SH-SY5Y (cell line): ENCODE measurements around the gene IDE.

Source experiments
- GATA2 ChIP-seq: IDR thresholded peaks from 2 replicates; pipeline ENCODE4 v1.6.1; 2011; ENCODE audit warnings: mild to moderate bottlenecking, low read depth, low read length
- GATA3 ChIP-seq: IDR thresholded peaks from 2 replicates; pipeline ENCODE4 v1.6.1; 2011; ENCODE audit warnings: low read depth, mild to moderate bottlenecking, low read length, moderate library complexity

IDE gene

DNA sequence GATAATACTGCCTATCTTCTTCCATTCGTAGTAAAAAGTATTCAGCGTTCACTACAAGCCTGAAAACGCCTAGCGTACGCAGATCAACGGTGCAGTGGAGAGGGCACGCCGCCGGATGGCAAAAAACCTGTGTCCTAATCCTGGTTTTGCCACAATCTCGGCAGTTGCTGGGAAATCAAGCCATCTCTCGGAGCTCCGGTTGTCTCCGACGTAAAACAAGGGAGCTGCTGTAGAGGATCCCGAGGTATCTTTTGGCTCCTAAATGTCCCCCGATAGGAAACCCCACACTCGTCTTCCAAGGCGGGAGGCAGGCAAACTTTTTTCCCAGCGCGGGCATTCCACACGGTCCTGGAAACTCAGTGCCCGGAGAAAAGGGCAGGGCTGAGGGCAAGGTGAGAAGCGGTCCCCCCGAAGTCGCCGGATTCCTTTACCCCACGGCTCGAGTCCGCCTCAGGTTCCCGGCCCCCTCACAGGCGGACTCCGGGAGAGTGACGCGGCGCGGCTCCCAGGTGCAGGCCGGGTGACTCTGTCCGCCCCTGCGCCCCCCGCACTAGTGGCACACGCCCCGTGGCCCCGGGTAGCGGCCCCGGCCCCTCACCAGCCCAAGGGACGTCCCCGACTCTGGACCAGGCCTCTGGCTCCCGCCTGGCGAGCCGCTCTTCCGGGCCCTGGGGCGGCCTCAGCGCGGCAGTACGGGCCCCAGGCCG, 649 bp downstream of the IDE start:
- TF ChIP-seq GATA3 (no peak), GATA2 (no peak)

DNA sequence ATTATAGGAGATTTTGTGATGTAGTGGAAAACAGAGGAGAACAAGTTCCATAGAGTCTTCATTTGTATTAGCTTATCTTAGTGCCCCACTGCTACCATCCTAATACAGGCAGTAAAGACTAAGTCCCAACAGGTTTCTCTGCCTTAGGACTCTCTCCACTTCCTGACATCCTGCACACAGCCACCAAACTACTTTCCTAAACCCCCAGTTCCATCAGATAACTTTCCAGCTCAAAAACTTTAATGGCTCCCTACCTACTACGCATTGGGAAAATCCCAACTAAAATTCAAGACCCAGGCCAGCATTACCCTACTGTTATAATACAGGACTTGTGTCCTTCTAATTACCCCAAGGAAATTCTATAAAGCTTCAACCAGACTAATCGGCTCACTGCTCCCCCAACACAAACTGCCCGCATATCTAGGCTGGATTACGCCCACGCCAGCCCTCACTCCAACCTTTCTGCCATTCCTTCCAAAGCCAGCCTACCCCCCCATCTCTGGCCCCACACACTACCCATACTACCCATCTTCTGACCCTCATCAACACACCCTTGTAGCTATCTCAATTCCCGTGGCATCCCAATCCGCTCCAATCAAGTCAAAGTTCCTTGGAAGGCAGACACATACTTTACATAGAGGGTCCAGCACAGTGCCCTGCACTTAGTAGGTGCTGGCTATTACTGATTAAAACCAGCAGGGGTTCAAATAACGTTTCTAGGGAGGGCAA, 1.4 kb downstream of the IDE start:
- no peak for TF ChIP-seq GATA3
- TF ChIP-seq GATA2: no peak

DNA sequence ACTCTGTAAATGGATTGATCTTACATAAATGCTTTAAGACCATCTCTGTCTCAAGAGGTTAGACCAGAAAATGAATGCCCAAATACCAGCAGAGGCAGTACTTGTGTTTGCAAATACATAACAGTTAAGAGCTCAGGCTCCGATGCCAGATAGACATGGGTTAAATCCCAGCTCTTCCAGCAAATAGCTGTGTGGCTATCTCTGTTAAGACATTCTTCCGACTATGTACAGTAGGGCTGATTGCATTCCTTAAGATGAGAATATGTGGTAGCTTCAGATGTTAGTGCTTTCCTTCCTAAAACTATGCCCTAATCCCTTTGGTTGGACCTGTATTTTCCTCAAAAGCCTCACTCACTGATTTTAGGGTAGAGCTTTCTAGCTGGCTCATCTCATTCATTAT, 2.2 kb downstream of the IDE start:
- no peak for TF ChIP-seq GATA3
- TF ChIP-seq GATA2: no peak

DNA sequence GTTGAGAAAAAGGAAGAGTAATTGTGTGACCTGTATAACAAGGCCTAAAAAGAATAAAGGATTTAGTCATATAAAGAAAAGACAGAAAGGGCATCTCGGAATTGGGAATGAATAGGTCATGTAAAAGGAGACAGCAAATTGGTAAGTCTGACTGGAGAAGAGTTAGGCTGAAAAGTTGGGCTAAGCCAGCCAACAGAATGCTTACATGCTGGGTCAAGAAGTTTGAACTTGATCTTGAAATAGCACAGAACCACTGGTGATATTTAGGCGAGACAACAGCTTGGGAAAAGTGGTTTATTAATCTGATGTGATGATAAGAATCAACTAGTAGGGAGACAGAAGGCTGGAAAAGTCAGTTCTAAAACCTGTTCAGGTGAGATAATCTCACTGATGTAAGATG, 4.8 kb downstream of the IDE start:
- no peak for TF ChIP-seq GATA3
- TF ChIP-seq GATA2: no peak

DNA sequence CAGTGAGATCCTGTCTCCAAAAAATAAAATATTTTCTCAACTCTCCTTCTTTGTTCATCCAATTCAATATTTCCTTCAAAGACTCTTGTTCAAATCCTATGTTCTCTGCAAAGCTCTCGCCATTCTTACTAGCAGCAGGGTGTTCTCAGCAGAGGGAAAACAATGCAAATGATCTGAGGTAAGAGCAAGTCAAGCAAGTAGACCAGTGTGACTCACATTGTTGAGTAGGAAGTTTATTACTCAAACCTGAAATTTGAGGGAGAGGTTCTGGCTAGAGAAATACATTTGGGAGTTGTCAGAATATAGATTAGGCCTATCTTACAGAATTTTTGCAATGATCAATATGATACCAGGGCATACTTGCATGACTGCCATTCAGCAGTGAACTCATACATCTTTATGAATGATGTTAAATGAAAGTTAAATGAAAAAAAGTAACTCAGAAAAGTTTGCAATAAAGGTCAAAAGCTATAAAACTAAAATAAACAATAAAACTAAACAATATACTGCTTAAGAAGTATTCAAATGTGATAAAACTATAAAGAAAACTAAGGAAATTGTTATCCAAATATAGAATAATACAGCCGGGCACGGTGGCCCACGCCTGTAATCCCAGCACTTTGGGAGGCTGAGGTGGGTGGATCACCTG, 5.8 kb downstream of the IDE start:
- TF ChIP-seq GATA3 (no peak), GATA2 (no peak)

DNA sequence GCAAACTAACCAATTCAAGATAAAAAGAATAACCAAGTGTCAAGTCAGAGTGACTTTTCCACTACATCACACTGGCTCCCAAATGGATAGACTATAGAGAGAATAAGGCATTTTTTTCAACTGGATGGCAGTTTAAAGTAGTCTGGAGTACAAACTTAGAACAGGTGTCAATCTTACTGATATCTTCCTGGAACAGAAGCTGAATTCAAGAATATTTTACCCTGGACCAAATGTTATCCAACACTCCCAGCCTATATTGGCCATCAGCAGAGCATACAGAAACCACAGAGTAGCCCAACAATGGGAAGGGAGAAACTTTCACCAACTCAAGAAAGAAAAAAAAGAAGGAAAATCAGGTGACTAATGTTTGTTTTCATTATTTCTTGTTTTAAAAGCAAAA, 11.5 kb downstream of the IDE start:
- TF ChIP-seq GATA3: no peak
- TF ChIP-seq GATA2: no peak

DNA sequence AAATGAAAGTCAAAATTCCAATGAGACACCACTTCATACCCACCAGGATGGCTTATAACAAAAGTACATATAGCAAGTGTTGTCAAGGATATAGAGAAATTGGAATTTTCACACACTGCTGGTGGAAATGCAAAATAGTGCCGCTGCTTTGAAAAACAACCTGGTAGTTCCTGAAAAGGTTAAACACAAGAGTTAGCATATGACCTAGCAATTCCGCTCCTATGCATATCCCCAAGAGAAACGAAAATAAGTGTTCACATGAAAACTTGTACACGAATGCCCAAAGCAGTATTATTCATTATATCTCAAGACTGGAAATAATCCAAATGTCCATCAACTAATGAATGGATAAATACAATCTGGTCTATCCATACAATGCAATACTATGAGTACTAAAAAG, 14.8 kb downstream of the IDE start:
- TF ChIP-seq GATA2: no peak
- TF ChIP-seq GATA3: no peak

DNA sequence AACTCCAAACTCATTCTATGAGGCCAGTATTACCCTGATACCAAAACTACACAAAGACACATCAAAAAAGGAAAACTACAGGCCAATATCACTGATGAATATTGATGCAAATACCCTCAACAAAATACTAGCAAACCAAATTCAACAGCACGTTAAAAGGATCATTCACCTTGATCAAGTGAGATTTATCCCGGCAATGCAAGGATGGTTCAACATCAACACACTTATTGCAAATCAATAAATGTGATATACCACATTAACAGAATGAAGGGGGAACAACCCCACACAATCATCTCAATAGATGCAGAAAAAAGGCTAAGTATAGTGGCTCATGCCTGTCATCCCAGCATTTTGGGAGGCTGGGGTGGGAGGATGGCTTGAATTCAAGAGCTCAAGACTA, 19.9 kb downstream of the IDE start:
- TF ChIP-seq GATA3 (no peak), GATA2 (no peak)

DNA sequence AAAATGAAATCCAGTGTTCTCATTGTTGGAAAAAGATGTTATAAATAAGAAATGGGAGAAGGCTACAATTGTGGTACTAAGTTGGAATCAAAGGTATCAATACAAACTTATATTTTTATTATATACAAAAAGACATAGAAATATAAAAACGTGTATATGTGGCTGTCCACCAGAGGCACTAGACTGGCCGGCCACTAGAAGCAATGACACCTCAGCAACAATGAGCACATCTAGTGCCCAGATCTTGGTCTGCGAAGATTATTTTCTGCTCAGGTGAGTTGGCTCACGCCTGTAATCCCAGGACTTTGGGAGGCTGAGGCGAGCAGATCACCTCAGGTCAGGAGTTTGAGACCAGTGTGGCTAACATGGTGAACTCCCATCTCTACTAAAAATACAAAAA, 21.6 kb downstream of the IDE start:
- no peak for TF ChIP-seq GATA3
- TF ChIP-seq GATA2: no peak

DNA sequence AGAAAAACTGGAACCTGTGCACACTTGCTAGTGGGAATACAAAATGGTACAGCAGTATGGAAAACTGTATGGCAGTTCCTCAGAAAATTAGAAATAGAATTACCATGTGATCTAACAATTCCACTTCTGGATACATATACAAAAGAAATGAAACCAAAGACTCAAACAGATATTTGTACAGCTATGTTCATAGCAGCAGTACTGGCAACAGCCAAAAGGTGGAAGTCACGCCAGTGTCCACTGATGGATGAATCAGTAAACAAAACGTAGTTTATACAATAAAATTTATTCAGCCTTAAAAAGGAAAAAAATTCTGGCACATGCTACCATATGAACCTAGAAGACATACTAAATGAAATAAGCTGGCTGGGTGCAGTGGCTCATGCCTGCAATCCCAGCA, 23.0 kb downstream of the IDE start:
- TF ChIP-seq GATA3 (no peak), GATA2 (no peak)

DNA sequence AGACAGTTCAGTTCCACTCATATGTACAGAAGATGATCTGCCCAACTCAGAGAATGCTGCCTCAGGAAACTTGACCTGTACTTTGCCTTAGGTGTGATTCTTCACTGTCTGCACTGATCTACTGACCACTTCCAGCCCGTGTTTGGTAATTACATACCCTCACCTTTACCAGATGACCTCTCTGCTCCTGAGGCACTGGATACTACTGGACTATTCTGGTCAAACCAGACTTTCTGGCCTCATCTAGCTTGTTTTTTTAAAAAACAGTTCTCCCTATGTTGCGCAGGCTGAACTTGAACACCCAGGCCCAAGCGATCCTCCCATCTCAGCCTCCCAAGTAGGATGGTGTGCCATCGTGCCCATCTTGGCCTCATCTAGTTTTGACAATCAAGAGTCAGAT, 26.2 kb downstream of the IDE start:
- TF ChIP-seq GATA3 (no peak), GATA2 (no peak)

DNA sequence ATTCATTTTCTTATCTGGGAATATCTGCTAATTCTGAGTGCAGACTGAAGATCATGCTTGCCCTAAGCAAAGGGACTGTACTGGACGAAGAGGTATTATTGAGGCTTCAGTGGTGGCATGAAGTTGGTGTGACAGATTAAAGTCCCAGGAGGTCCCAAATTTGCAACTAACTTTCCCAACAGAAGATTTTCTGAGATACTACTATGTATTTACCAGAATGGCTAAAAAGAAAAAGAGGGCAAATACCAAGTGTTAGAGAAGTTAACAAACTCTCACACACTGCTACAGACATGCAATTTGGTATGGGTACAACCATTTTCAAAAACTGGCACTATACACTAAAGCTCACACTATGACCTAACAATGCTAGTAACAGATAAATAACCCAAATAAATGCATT, 28.3 kb downstream of the IDE start:
- no peak for TF ChIP-seq GATA3
- no peak for TF ChIP-seq GATA2

DNA sequence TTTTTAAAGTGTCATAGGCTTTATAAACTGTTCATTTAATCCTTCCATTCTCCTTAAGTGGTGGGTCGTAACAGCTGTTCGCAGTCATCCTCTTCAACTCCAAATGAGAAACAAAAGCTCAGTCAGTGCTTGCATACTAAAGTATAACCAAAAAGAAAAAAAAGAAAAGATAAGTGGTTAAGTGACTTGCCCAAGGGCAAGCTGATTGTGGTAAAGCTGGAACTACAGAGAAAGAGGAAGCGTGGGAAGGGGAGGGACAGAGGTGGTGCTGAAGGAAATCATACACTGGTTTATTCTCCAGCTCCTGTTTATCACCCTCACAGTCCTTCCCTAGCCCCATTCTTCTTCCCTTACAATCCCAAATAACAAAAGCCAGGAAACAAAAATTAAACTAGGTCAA, 29.6 kb downstream of the IDE start:
- TF ChIP-seq GATA2 (no peak), GATA3 (no peak)

DNA sequence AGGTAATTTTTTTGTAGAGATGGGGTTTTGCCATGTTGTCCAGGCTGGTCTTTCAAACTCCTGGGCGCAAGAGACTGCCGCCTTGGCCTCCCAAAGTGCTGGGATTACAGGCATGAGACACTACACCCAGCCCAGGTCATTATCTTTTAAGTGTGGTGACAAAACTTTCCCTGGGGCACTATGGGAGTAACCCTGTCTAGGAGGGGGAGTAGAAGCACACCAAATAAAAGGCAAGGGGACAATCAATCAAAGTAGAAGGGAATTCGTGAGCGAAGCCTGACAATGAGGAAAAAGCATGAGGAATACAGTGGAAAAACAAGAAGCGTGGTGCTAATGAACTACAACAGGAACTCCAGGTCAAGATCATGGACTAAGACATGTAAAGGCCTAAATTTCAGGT, 31.4 kb downstream of the IDE start:
- TF ChIP-seq GATA3 (no peak), GATA2 (no peak)

DNA sequence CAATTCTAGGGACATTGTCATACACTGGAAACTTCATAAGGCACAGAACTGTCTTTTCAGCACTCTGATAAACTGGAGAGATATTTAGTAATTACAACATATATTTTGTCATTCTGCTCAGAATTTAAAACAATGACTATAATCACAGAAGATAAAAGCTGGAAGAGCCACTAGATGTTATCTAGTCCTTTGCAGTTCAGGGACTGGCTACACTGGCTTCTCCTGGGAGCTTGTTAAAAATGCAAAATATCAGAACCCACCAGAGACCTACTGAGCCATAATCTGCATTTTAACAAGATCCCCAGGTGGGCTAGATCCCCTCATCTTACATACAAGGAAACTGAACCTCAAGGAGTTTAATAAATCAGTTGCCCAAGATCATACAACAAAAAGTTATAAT, 32.3 kb downstream of the IDE start:
- TF ChIP-seq GATA3: peak; percentile 69
- peak; percentile 60 for TF ChIP-seq GATA2
